Measurements from ENCODE around the gene MLPH.

MLPH gene

GRCh38 chr2:237565974-237566373 is 78.9 kb downstream of the MLPH start:
- H3K4me3 ChIP-seq: no peak overlapping the region
- TF ChIP-seq, protein P1, sequence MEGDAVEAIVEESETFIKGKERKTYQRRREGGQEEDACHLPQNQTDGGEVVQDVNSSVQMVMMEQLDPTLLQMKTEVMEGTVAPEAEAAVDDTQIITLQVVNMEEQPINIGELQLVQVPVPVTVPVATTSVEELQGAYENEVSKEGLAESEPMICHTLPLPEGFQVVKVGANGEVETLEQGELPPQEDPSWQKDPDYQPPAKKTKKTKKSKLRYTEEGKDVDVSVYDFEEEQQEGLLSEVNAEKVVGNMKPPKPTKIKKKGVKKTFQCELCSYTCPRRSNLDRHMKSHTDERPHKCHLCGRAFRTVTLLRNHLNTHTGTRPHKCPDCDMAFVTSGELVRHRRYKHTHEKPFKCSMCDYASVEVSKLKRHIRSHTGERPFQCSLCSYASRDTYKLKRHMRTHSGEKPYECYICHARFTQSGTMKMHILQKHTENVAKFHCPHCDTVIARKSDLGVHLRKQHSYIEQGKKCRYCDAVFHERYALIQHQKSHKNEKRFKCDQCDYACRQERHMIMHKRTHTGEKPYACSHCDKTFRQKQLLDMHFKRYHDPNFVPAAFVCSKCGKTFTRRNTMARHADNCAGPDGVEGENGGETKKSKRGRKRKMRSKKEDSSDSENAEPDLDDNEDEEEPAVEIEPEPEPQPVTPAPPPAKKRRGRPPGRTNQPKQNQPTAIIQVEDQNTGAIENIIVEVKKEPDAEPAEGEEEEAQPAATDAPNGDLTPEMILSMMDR (IDR thresholded peaks at IDR 0.05): no peak
- no peak for DNase-seq (ENCODE audit: low spot score)
- no peak overlapping the region for H3K27ac ChIP-seq

DNA sequence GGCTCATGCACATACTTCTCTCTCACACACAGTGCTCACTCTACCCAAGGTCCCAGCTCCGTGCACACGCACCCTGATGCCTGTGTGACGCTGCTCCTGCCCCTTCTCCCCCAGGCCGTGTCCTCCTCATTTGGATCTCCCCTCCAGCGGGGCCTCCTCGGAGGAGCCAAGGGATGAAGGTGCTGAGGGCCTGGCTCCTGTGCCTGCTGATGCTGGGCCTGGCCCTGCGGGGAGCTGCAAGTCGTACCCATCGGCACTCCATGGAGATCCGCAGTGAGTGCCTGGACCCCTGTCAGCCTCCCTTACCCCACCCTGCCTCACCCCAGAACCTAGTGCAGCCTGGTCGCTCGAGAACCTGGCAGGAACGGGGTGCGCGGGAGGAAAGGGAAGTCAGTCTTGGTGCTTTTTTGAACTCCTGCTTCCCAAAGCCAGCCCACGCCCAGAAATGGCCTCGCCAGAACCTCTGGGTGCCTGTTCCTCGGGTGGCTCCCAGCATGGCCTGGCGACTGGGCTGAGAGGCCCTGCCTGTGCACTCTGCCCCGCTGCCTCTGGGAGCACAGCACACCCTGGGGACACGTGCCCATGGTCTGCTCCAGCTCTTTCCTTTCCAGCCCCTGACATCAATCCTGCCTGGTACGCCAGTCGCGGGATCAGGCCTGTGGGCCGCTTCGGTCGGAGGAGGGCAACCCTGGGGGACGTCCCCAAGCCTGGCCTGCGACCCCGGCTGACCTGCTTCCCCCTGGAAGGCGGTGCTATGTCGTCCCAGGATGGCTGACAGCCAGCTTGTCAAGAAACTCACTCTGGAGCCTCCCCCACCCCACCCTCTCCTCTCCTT is 79.6 kb downstream of the MLPH start, which contains the start of gene PRLH:
Gene PRLH, plus strand, starts transcription at position 174 of the 835 bp plus-strand sequence. Its CDS starts 0 bp downstream, at position 174.
- DNase-seq (ENCODE audit: low spot score): no peak
- TF ChIP-seq, protein P1 (IDR thresholded peaks at IDR 0.05): no peak
- Histone ChIP-seq H3K4me3 (no peak within 1 kb of the TSS), H3K27ac (no peak within 1 kb of the TSS)

GRCh38 chr2:237567276-237568029 is 80.4 kb downstream of the MLPH start:
- TF ChIP-seq, protein P1 (IDR thresholded peaks at IDR 0.05): no peak
- H3K27ac ChIP-seq: no peak overlapping the region
- DNase-seq (ENCODE audit: low spot score): peak; percentile 66
- no peak overlapping the region for H3K4me3 ChIP-seq

DNA sequence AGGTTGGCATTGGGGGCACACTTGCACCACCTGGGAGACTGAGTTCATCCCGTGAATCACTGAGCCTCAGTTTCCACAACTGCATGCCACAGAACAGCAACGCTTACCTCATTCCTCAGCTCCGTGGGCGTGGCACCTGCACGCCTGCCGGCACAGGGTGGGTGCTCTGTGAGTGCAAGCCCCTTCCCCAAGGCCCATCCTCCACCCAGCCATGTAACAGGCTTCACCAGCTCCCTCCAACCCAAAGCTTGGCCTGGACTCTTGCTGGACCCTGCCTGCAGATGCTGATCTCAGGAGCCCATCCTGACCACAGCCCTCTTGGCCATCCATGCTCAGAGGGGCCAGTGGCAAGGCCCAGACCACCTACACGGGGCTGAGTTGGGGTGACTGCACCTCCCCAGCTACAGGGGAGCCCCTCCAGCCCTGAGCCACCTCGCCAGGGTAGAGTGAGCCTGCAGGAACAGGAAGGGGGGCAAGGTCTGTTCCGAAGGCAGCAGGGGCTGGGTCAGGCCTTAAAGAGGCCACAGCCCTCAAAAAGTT is 81.1 kb downstream of the MLPH start:
- no peak overlapping the region for H3K27ac ChIP-seq
- no peak for DNase-seq (ENCODE audit: low spot score)
- TF ChIP-seq, protein P1 (IDR thresholded peaks at IDR 0.05): no peak
- H3K4me3 ChIP-seq: no peak overlapping the region

DNA sequence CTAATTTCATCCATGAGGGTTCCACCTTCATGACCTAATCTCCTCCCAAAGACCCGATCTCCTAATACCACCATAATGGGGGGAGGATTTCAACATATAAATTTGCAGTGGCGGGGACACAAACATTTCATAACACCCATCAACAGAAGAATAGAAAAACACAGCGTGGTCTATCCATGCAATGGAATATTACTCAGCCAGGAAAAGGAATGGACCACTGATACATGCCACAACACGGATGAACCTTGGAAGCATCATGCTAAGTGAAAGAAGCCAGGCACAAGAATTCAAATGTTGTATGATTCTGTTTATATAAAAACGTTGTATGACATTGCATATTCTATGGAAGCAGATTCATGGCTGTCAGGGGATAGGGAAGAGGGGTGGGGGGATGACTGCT is 82.0 kb downstream of the MLPH start:
- DNase-seq (ENCODE audit: low spot score): no peak
- TF ChIP-seq, protein P1 (IDR thresholded peaks at IDR 0.05): no peak

DNA sequence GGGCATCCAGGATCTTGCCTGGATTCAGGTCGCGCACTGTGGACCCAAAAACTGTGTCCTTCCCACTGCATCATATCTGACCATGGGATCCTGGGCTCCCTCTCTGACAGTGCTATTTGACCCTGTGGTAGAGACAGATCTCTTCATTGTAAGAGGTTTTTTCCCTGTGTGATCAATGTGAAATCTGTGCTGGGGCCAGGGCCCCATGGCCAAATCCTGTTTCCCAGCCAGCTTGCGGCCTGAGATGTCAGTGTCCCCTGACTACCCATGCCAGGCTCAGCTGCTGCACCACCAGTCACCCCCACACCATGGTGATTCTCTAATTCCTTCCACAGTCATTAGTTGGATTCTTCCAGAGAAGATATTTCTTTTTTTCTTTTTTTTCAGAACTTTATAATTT is 82.8 kb downstream of the MLPH start:
- H3K27ac ChIP-seq: no peak overlapping the region
- TF ChIP-seq, protein P1 (IDR thresholded peaks at IDR 0.05): no peak

More for the DNA sequence above, 82.0 kb downstream of the MLPH start:
- Histone ChIP-seq H3K4me3 (no peak overlapping the region), H3K27ac (no peak overlapping the region)

More for the DNA sequence above, 82.8 kb downstream of the MLPH start:
- no peak for DNase-seq (ENCODE audit: low spot score)
- H3K4me3 ChIP-seq: no peak overlapping the region

All from coronary artery (tissue), 2 donors.